Effector CD8-positive, alpha-beta T cell (primary cell): ENCODE results near the gene ARHGAP23.
A peak's percentile ranks its signal among the peaks of the same experiment; 100 is the strongest.

Experiments used
- DNase-seq: peaks from one replicate; lab custom pipeline; 2025; lab: John Stamatoyannopoulos, UW

The ARHGAP23 gene

GRCh38 chr17:38552343-38552742 is 124.1 kb downstream of the ARHGAP23 start:
- DNase-seq, result no peak

DNA sequence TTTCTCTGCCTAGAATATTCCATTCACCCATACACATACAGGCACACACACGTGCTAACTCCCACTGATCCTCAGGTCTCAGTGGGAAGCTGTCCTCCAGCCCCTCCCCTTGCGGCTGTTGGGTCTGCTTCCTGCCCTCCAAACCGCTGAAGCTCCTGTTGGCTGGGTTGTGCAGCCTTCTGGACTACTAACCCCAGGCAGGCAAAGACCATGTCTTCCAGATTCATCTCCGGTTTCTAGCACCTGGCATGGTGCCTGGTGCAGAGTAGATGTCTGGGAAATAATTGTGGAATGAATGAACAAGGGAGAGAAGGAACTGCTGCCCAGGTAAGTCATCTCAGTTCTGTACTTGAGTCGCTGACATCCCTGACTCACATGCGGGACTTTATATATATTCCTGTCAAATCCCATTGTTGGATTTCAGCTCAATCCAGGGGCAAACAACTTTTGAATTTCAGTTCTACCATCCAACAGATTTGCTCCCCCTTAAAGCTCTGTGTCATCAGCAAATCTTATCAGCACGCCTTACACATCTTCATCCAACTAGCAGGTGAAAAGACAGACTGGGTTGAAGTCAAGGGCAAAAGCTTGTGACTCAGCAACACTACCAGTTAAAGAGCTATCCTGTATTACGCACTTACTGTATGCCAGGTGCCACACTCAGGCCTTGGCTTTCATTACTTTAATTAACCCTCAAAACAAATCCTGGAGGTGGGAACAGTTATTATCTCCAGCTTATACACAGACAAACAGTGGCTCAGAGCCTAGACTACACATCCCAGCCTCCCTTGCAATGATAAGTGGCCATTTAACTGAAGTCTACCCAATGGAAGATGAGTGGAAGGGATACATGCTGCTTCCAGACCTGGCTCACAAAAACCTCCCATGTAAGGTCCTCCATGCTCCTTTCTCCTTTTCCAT is 126.4 kb downstream of the ARHGAP23 start:
- DNase-seq, result no peak

DNA sequence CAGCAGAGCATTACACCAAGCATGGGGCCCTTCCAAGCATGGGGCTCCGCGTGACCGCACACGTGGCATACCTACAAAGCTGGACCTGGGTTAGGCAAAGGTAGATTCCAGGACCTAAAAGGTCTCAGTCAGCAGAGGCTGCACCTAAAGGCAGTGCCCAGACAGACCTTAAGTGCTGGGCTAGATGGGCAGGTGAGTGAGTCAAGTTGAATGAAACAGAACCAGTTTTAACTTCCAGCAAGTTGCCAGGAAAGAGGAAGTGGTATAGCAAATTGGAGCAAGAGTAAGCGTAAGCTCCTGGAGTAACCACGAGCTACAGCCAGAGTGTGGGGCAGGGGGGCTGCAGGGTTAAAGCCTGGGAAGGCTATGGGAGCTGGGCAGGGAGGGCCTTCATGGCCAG is 128.0 kb downstream of the ARHGAP23 start:
- DNase-seq, result no peak

DNA sequence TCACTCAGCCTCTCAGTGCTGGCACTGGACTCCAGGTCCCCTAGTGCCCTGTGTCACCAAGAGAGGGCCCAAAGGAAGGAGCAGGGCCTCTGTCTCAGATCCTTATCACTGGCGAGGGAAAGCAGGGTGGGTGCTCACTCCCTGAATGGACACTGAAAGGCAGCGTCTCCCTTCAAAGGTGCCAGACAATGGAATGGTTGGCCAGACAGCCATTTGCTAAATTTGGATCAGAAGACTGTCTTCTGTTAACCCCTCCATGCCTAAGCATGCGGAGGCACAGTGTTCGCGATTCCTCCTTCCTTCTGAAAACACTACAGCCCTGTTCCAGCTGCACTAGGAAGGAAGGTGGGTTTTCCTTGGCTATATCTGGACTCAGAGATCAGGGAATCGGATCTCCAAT is 129.1 kb downstream of the ARHGAP23 start:
- no peak for DNase-seq

GRCh38 chr17:38557836-38558727 is 129.8 kb downstream of the ARHGAP23 start:
- peak; percentile 78 for DNase-seq

- DNase-seq, result no peak
Observed at GRCh38 chr17:38558728-38559050, 130.4 kb downstream of the ARHGAP23 start.

DNA sequence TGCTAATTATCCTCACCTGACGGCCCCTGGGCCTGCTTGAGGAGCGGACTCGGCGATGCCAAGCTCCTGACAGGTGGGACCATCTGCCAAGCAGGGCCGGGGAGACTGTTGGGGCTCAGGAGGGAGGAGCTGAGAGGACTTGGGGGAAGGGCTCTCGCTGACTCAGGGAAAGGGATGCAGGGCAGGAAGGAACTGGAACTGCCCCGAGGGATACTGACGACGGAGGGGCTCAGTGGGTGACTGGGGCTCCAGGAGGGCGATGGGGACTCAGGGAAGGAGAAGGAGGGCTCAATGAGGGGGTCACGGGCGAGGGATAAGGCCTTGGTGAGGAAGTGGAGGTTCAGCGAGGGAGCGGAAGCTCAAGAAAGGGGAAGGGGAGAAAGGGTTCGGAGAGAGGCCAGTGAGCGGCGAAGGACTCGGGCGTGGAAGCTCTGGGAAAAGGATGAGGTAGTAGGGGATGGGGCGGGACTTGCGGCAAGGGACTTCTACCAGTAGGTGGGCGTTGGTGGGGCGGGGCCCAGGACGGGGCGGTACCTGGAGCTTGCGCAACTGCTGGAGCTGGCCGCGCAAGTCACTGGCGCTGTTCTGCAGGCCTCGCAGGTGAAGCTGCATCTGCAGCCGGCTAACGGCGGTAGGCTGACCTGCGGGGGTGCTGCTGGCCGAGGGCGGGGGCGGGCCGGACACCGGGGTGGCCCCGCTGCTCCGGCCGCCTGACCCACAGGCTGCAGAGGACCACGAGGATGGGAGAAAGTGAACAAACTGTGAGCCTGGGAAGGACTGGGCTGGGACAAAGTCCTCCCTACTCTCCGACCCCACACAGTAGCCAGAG is 131.0 kb downstream of the ARHGAP23 start:
- peak; percentile 78 for DNase-seq

DNA sequence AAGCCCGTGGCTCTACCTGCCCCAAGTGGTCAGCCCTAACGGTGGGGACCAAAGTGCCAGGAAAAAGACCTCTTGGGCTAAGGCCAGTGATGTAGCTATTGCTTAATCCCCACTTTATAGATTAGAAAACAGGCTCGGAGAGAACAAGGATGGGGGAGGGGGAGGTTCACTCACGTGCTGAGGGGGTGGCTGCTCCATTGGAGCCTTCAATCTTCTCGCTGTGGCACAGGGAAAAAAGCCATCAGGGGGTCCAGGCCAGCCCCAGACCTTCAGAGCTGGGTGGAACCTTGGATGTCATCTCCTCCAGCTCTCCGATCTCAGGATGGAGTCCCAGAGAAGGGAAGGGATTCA is 131.6 kb downstream of the ARHGAP23 start:
- no peak for DNase-seq

DNA sequence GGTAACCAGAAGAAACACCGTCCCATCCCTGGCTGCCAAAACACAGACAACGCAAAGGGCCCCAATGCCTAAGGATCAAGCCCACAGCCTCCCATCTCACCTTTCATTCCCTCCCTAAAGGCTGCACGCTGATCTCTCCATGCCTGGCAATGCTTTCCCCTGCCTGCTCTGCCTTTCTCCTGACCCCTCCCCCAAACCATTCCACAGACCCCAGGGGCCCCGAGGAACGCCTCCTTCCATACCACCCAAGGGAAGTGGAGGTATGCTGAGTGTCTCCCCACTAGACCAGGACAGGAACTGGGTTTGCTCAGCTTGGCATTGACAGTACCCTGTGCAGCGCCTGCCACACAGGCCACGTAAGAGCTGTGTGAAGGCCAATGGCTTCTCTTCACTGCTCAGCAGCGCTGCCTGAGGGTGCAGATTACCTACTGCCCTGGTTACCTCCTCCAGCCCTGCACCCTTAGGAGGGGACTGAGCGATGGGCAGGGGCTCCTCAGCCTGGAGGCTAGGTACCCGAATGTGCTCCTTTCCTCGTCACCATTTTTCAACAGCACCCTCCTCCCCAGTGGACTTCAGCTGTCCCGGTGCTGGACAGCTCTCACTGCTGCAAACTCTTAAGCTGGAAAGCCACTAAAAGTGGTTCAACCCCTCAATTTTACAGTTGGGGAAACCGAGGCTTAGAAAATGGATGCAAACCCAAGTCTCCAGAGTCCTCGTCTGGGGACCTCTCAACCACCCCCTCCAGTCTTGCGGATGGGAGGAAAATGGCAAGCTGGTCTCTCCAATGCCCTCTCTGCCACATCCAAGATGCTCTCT is 132.4 kb downstream of the ARHGAP23 start:
- no peak for DNase-seq

GRCh38 chr17:38561416-38562214 is 133.4 kb downstream of the ARHGAP23 start:
- DNase-seq, result no peak
